CD4-positive, alpha-beta T cell treated with Interleukin-21 for 1 hour (primary cell): ENCODE measurements around the gene IARS1.

Experiments
- DNase-seq: peaks from one replicate; pipeline ENCODE4 v3.0.0-alpha.2; 2020

IARS1 gene

GRCh38 chr9:92293452-92294296 is at the start of gene IARS1:
Gene IARS1, minus strand, starts transcription at chr9:92293697. Its CDS starts 4,278 bp downstream, at chr9:92289419.
- DNase-seq: peak; percentile 100

DNA sequence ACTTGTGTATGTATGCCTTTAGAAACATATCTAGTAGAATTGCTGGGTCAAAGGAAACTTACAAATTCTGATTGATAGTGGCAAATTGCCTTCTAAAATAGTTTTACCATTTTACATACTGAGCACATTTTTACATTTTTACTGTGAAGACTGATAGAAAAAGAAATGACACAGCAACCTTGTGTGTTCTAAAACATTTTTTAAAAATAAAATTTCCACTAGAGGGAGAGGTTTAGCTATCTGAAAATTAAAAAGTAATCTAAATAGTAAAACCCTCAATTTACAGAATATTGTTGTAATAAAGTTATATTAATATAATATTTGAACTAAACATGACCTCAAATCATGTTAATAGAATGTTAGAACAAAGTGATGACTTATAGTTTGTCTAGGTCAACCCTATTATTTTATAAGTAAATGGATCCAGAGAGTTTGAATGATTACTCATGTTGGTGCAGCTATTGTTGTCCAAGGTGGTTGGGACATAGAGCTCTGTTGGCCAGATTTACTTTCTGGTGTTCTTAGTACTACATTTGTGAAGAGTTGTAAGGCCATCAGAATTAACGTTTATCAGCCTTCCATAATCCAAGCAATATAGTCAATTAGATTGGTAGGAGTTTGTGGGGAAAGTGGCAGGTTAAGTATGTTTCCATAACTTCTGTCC is 49.5 kb upstream of the IARS1 start:
- no peak for DNase-seq

GRCh38 chr9:92341578-92341977 is 48.1 kb upstream of the IARS1 start:
- DNase-seq: no peak

- no peak for DNase-seq
Observed at GRCh38 chr9:92333282-92333634, 39.8 kb upstream of the IARS1 start.

DNA sequence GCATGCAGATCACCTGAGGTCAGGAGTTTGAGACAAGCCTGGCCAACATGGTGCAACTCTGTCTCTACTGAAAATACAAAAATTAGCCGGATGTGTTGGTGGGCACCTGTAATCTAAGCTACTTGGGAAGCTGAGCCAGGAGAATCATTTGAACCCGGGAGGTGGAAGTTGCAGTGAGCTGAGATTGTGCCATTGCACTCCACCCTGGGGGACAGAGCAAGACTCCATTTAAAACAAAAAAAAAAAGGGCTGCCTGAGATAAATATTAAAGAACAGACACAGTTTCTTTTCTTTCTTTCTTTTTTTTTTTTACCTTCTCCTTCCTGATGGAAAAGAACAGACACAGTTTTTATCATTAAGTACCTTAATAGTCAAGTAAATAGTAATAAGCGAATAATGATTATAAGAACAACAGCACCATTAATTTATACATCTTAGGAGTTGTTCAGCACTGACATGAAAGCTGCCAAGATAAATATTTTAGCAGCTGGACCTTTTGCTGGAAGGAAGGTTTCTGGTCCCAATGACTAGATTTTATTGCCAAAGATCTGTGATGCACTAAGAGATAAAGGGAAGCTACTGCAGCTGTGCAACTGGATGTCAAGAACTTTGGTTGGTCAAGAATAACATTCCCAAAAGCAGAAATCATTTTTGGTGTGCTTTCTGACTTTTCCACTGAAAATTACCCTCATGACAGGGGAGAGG is 39.2 kb upstream of the IARS1 start:
- DNase-seq: no peak

- DNase-seq: no peak
Observed at GRCh38 chr9:92328225-92328624, 34.7 kb upstream of the IARS1 start.

GRCh38 chr9:92327283-92327850 is 33.9 kb upstream of the IARS1 start:
- DNase-seq: no peak

GRCh38 chr9:92325991-92326500 is 32.5 kb upstream of the IARS1 start:
- DNase-seq: no peak

- DNase-seq: peak; percentile 88
Observed at GRCh38 chr9:92325269-92325990, 31.9 kb upstream of the IARS1 start, which contains the start of the genes CENPP and NOL8. Gene CENPP, plus strand, starts transcription at chr9:92325953. Gene NOL8, minus strand, starts transcription at chr9:92325350. Its CDS starts 1,189 bp downstream, at chr9:92324161.

- DNase-seq: no peak
Observed at GRCh38 chr9:92324889-92325268, 31.4 kb upstream of the IARS1 start.

DNA sequence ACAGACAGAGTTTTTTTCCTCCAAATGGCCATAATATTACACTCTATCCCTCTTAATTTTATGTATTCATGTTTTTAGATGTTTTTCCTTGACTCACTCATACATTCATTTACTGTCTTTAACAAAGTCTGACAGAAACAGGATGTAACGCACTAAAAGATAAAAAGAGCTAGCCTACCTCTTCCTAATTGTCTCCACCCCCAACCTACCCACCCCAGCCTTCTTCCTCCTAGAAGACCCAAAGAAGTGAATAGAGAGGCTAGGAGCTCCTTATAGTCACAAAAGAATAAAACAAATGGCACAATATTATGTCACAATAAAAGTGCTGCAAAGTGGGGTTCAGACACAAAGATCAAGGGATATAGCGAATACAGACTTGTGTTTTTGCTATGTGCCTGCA is 30.9 kb upstream of the IARS1 start:
- DNase-seq: peak; percentile 22

DNA sequence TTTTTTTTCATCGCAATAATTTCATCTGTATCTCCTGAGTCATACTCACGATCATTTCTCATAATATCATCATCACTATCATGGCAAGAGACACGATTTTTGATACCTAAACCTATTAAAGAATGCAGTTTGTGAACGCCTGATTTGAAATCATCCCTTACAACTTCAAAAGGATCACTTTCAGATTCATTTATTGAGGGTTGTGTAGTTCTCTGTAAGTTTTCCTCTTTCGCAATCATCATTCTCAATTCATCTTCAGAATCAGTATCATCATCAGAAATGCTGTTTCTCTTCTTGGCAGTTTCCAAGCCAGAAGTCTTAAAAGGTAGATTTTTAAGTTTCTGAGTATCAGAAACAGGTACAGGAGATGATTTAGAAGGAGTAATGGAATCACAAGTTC is 22.0 kb upstream of the IARS1 start:
- DNase-seq: no peak

DNA sequence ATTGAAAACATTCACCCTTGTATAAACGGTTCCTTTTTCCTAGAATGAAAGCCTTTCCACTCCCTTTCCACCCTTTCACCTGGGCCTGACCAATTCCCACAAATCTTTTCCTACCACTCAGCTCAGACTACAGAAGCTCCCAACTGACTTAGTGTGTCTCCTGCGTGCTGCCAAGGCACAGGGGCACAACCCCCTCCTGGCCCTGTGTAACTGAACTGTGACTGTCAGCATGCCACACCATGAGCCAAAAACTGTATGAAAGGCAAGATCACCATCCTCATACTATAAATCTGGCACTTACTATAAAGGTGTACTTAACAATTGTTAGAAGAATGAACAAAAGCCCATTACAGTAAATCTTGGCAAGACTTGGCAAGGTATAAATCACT is 20.1 kb upstream of the IARS1 start:
- no peak for DNase-seq

GRCh38 chr9:92312887-92313623 is 19.6 kb upstream of the IARS1 start:
- no peak for DNase-seq

GRCh38 chr9:92310562-92310961 is 17.1 kb upstream of the IARS1 start:
- DNase-seq: no peak

GRCh38 chr9:92308893-92309292 is 15.4 kb upstream of the IARS1 start:
- no peak for DNase-seq

GRCh38 chr9:92300936-92301335 is 7.4 kb upstream of the IARS1 start:
- DNase-seq: no peak

DNA sequence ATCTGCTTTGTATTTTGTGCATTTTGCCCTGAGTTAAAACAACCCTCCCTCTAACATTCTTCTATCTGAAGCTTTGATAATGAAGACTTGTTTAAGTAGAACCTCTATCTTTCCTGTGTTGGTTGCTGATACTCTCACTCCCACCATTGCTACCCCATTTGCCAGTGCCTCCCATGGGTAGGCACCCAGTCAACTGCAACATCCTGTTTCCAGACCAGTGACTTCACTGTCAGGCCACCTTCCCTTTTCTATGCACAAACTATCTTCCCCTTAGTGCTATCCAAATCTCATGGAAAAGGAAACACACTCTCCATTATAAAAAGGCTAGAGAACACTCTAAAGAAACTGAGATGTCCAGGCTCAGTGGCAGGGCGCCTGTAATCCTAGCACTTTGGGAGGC is 5.6 kb upstream of the IARS1 start:
- DNase-seq: no peak

GRCh38 chr9:92298036-92298435 is 4.5 kb upstream of the IARS1 start:
- DNase-seq: no peak

GRCh38 chr9:92297611-92298010 is 4.1 kb upstream of the IARS1 start:
- peak; percentile 28 for DNase-seq

DNA sequence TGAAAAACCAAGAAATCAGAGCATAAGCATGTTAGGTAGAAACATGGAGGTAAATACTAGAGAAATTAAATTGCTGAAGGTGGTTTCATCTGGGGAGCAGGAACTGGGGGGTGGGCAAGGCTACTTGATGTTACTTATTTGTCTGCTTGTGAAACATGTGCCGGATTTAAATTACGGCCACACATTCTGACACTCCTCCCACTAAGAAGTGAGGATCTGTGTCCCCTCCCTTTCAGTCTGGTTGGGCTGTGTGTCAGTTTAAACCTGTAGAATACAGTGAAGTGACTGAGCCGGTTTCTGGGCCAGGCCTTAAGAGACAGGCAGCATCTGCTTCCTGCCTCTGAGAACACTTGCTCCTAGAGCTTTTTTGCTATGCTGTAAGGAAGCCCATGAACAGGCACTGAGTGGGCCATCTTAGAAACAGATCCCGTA is 2.3 kb upstream of the IARS1 start:
- DNase-seq: no peak
